GM19023 (cell line): ENCODE data around the gene RNASE4.
"Not testable (repeated sequence)": the region's sequence is repeated elsewhere in the genome, so short reads cannot be mapped to it uniquely, and the experiment has no call there.

ENCODE experiments used
- ATAC-seq: cut with Tn5 transposase; IDR thresholded peaks from one replicate; pipeline ENCODE4 v1.9.1; 2021; ENCODE audit warnings: mild to moderate bottlenecking, moderate library complexity; ENCODE audit not compliant: unreplicated experiment

Gene RNASE4

DNA sequence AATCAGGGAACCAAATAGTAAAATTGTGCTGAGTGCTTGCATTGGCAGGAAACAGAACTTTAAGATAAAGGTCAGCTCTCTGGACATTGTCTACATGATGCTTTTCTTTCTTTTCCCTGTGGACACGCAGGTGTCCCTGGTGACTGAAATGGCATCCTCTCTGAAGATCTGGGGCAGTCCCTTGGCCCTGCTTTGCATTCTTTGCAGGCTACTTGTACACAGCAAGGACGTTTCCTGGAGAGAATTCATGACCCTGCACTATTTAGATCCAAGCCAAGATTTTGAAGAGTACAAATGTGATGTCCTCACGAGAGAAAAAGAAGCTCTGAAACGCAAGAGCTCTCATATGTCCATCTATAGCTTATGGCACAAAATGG, 50.1 kb downstream of the RNASE4 start:
- ATAC-seq: peak; percentile 69

DNA sequence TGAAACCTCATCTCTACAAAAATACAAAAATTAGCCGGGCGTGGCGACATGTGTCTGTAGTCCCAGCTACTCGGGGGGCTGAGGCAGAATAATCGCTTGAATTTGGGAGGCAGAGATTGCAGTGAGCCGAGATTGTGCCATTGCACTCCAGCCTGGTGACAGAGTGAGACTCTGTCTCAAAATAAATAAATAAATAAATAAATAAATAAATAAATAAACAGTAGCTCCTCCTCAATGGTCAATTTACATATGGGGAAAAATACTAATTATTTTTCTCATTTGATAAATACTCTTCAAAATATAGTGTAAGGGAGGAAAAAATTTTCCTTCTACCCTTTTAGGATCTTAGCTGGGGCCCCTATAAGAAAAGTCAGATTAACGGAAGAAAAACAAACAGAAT, 53.9 kb downstream of the RNASE4 start:
- ATAC-seq: not testable (repeated sequence)

DNA sequence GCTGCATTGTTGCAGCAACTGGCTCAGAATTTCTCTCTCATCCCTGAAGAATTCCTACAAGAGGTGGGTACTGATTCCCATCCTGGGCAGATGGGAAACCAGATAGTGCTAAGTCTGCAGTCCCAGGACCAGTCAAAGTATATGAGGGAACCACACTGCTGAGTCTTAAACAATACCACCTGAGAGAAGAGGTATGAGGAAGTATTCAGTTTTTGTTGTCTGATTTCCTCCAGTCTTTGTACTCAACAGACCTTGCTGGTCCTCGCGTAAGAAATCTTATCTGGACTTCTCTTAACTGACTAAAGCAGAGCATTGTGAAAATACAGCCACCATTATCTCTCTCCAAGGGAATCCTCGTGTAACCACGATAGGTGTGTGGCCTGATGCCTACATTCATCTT, 57.8 kb downstream of the RNASE4 start:
- no peak for ATAC-seq

DNA sequence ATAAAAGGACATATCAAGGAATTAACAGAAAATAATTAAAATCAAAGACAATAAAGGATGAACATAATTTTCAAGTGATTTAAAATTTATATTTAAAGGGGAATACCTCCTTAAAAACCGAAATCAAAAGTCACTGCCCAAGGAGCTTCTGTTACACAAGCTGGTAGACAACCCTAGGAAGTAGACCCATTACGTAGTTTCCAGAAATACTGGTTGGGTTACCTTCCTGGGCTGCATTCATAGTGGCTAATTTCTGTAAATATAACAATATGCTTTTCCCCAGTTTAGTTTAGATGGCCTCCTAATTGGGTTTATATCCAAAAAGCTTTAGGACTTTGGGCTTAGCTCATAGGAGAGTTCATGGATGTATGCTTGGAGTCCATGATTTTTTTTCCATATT, 59.2 kb downstream of the RNASE4 start:
- no peak for ATAC-seq

DNA sequence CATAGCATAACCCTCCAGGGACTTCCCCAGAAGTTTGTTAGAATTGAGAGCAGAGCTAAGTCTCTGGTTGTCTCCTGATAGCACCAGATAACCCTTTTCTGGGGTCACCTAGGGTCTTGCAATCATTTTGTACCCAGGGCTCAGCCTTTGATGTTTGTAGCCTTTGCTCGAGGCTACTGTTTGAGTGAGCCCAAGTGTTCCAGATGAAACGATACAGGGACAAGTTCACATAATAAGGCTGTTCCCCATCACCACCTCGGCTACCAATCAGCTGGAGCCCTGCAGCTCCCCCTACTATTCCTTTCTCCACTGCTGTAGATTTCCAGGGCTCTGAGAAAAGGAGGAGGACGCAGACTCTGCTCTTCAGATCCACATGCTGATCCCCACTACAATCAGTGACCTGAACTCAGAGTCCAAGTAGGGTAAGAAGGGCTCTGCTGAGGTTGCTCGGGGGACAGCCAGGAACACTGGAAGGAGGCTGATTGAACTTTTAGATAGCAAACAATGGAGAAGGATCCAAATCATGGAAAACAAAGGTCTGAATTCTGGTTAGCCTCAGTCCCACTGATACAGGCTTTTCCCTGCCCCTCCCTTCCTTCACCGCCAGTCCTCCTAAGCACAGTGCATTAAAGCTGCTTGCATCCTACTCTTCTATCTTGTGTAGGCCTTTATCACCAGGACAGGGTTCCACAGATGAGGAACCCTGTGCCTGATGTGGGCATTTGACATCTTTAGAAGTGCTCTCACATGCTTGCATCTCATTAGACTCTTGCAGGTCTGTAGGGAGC, 61.4 kb downstream of the RNASE4 start, which contains the start of gene EDDM3A:
EDDM3A (plus strand) TSS at position 317 of the 788 bp plus-strand sequence. CDS start 1,694 bp downstream, outside the sequence.
- ATAC-seq: no peak

DNA sequence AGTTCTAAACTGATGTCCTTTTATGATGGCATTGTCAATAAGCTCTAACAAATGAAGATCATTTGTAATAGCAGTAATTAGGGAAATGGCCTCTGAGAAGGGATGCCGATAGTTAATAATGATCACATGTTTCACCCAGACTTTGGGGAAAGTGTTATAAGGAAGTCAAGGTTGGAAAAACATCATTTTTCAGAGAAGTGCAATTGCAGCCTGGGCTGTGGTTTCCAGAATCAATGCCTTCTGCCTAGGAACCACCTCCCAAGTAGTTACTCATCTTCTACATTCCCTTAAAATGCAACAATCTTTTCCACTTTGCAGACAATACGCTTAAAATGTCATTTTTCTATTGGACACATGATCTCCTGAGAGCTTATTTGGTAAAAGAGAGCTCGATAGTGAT, 62.2 kb downstream of the RNASE4 start:
- no peak for ATAC-seq

DNA sequence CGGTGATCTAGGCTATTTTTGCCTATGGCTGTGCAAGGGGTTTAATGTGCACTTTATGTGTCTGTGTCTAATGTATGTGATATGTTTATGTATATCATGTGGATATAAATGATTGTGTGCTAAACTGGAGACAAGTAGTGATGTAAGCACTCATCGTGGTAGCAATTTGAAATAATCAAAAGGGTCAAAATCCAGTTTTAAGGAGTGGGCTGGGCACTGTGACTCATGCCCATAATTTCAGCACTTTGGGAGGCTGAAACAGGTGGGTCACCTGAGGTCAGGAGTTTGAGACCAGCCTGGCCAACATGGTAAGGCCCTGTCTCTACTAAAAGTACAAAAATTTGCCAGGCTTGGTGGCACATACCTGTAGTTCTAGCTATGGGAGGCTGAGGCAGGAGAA, 64.1 kb downstream of the RNASE4 start:
- ATAC-seq: no peak

DNA sequence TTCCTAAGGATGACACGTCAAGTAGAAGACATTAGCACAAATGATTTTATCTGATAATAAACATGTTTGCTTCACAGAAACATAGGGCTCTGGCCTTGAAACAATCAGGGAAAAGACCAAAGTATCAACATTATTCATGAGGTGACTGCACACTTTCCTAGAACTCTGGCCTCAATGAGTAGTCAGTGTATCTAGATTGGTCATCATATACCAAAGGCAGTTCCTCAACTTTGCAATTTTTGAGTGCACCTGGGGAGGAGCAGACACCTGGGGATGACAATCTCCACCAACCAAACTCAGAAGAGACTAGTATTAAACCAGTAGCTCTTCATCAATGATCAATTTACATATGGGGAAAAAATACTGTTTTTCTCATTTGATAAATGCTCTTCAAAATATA, 65.8 kb downstream of the RNASE4 start:
- ATAC-seq: no peak
